ENCODE measurements around the gene ZNF821. TPM values are rescaled to one million over a fixed set of nuclear protein-coding genes. Genes with fewer than 3 reads are reported as not detected.

The ZNF821 gene
- total RNA-seq, 1 donor from 2014 or later, result 5.6 TPM

DNA sequence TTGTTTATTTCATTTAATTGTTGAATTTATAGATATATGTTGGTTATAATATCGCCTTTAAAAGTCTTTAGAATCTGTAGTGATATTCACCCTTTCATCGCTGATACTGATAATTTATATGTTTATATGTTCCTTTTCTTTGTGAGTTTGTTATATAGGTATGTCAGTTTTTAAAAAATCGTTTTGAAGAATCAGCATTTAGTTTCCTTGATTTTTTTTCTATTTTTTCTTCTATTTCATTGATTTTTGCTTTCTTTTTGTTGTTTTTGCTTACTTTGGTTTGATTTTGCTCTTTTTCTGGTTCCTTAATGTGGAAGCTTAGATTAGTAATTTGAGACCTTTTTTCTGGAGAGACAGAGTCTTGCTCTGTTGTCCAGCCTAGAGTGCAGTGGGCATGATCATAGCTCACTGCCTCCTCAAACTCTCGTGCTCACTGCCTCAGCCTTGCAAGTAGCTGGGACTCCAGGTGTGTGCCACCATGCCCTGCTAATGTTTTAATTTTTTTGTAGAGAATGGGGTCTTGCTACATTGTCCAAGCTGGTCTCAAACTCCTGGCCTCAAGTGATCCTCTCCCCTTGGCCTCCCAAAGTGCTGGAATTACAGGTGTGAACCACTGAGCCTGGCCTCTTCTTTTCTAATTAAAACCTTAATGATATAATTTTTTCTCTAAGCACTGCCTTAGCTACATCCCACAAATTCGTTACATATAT is 18.8 kb upstream of the ZNF821 start:
- Histone ChIP-seq H3K4me3 (no peak overlapping the region), H3K27ac (no peak overlapping the region), H3K4me1 (peaks cover 31% of the 10 kb centered on the region), H3K36me3 (no peaks in the 10 kb centered on the region), H3K27me3 (no peaks in the 10 kb centered on the region), H3K9me3 (no peaks in the 10 kb centered on the region)
- DNase-seq (no peak), ATAC-seq (no peak)
- intact Hi-C loops (cut with DNase I), result no loop called here
- TF ChIP-seq, protein P1, sequence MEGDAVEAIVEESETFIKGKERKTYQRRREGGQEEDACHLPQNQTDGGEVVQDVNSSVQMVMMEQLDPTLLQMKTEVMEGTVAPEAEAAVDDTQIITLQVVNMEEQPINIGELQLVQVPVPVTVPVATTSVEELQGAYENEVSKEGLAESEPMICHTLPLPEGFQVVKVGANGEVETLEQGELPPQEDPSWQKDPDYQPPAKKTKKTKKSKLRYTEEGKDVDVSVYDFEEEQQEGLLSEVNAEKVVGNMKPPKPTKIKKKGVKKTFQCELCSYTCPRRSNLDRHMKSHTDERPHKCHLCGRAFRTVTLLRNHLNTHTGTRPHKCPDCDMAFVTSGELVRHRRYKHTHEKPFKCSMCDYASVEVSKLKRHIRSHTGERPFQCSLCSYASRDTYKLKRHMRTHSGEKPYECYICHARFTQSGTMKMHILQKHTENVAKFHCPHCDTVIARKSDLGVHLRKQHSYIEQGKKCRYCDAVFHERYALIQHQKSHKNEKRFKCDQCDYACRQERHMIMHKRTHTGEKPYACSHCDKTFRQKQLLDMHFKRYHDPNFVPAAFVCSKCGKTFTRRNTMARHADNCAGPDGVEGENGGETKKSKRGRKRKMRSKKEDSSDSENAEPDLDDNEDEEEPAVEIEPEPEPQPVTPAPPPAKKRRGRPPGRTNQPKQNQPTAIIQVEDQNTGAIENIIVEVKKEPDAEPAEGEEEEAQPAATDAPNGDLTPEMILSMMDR (IDR thresholded peaks at IDR 0.05), result no peak

DNA sequence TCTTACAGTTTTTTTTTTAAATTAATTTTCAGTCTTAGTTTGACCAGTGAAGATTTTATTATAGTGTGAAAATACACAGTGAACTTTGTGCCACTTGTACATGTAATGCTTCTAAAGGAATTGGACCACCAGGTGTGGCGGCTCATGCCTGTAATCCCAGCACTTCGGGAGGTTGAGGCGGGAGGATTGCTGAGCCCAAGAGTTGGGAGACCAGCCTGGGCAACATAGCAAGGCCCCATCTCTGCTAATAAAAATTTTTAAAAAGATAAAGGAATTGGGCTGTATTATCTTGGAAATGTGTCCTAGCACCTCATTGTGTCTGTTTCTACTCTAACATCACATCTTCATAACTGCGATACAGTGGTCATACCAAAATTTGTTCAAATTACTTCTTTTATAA is 15.2 kb upstream of the ZNF821 start:
- Histone ChIP-seq H3K27me3 (no peaks in the 10 kb centered on the region), H3K4me3 (no peak overlapping the region), H3K9me3 (no peaks in the 10 kb centered on the region), H3K4me1 (peaks cover 42% of the 10 kb centered on the region), H3K36me3 (no peaks in the 10 kb centered on the region), H3K27ac (no peak overlapping the region)
- no peak for DNase-seq
- ATAC-seq, result no peak
- TF ChIP-seq, protein P1 (IDR thresholded peaks at IDR 0.05), result no peak
- intact Hi-C loops (cut with DNase I), result no loop called here

DNA sequence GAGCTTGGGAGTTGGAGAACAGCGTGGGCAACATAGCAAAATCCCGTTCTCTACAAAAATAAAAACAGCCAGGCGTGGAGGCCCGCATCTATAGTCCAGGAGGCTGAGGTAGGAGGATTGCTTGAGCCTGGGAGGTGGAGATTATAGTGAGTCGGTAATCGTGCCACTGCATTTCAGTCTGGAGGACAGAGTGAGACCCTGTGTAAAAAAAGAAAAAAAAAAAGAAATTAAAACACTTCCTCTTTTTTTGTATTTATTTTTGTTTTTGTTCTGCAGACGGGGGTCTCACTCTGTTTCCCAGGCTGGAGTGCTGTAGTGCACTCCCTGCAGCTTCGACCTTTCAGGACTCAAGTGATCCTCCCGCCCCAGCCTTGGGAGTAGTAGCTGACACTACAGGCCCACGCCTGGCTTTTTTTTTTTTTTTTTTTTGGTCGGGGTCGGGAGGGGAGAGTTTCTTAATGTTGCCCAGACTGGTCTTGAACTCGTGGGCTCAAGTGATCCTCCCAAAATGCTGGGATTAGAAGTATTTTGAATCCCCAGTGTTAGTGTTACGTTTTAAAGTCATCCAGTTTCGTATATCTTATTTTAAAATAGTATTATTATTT is 12.9 kb upstream of the ZNF821 start:
- intact Hi-C loops (cut with DNase I), result no loop called here
- H3K4me1 ChIP-seq, result peaks cover 37% of the 10 kb centered on the region
- ATAC-seq (no peak), DNase-seq (no peak)
- H3K27me3 ChIP-seq, result no peaks in the 10 kb centered on the region
- H3K4me3 ChIP-seq, result peak overlapping the region; percentile 99
- TF ChIP-seq, protein P1 (IDR thresholded peaks at IDR 0.05), result no peak
- H3K9me3 ChIP-seq, result no peaks in the 10 kb centered on the region
- H3K36me3 ChIP-seq, result no peaks in the 10 kb centered on the region
- no peak overlapping the region for H3K27ac ChIP-seq

DNA sequence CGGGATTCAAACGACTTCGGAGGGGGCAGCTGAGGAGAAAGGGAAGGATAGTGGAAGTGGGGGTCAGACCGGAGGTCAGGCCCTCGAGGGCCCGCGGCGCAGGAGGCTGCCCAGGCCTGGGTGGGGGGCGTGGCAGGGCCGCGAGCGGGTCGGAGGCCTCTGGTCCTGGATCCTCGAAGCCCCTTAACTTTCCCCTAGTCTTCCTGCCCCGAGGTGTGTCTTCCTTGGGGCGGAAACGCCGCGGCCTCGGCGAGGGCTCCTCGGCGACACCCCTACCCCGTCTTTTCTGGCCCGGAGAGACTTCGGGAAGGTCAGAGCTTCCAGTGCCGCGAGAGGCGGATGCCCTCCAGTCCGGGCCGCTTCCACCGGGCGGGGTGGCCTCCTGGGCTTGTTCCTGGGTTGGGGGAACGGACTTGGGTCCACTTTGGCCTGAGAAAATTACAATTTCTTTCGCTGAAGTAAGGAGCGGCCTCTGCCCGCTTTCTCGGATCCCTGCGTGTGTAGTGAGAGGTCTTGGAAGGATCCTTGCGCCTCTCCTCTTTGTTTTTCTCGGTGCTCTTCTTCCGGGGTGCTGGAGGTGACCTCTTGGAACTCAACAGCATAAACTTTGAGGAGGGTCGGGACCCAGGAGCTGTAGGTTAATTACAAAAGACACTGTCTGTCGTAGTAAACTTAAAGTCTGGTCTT is 11.8 kb upstream of the ZNF821 start:
- peak overlapping the region; percentile 99 for H3K4me3 ChIP-seq
- H3K9me3 ChIP-seq, result no peaks in the 10 kb centered on the region
- peak overlapping the region; percentile 95 for H3K27ac ChIP-seq
- TF ChIP-seq, protein P1 (IDR thresholded peaks at IDR 0.05), result no peak
- no peaks in the 10 kb centered on the region for H3K27me3 ChIP-seq
- H3K36me3 ChIP-seq, result no peaks in the 10 kb centered on the region
- peak; percentile 64 for ATAC-seq
- DNase-seq, result peak; percentile 83
- H3K4me1 ChIP-seq, result peaks cover 35% of the 10 kb centered on the region
- intact Hi-C loops (cut with DNase I), result no loop called here

DNA sequence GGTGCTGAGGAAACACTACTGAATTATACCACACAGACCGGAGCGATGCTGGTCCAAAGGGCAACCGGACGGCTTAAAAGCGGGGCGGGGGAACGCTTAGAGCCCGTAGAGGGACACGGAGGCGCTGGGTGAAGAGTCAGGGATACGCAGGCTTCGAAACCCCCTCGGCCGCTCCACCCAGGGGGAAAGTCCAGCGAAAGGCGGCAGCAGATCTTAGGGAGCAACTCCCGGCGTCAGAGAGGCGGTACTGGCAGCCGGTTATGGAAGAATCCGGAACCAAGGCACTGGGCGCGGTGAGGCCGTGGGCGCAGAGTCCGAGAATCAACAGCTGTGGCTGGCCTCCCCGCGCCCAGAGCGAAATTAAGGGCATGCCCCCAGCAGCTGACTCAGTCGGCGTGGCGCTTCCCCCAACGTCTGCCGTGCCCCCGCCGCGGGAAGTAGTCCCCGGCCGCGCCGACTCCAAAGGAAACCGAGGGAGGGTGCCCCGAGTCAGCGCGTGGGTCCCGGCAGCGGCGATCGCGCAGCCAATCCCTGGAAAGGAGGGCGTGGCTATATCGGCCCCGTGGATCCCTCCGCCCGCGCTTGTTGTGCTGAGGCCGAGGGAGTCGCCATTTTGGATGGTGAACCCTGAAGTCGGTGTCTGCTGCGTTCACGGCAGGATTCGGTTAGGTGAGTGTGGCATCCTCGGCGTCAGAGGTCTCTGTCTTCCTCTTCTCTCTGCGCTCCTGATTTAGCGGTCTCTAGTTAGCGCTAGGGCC is 11.1 kb upstream of the ZNF821 start, which contains the start of gene IST1:
IST1 (plus strand) TSS at position 611 of the 758 bp plus-strand sequence. CDS start 20,110 bp downstream, outside the sequence.
- Histone ChIP-seq H3K36me3 (no peaks in the 10 kb centered on the region), H3K9me3 (no peaks in the 10 kb centered on the region), H3K4me3 (peak within 1 kb of the TSS; percentile 99), H3K27ac (peak within 1 kb of the TSS; percentile 95), H3K27me3 (no peaks in the 10 kb centered on the region), H3K4me1 (peaks cover 35% of the 10 kb centered on the region)
- TF ChIP-seq, protein P1 (IDR thresholded peaks at IDR 0.05), result no peak
- intact Hi-C loops (cut with DNase I), result no loop called here
- ATAC-seq (peak; percentile 98), DNase-seq (peak; percentile 99)

Data from upper lobe of right lung (tissue), 1 donor.